NCI-H1436 (cell line): ENCODE measurements around the gene TSPEAR.

ENCODE experiments used
- DNase-seq: peaks from one replicate; lab custom pipeline; 2025; lab: John Stamatoyannopoulos, UW

TSPEAR gene

GRCh38 chr21:44740742-44741141, 29.4 kb upstream of the TSPEAR start:
- DNase-seq, result no peak

- DNase-seq, result no peak
Measured at GRCh38 chr21:44739316-44739715, 27.9 kb upstream of the TSPEAR start.

- DNase-seq, result no peak
Measured at GRCh38 chr21:44738621-44739020, 27.2 kb upstream of the TSPEAR start.

- DNase-seq, result no peak
Measured at GRCh38 chr21:44737706-44738354, 26.5 kb upstream of the TSPEAR start.

- peak; percentile 41 for DNase-seq
Measured at GRCh38 chr21:44736291-44737004, 25.1 kb upstream of the TSPEAR start.

- no peak for DNase-seq
Measured at GRCh38 chr21:44735821-44736220, 24.4 kb upstream of the TSPEAR start.

- no peak for DNase-seq
Measured at GRCh38 chr21:44734841-44735240, 23.5 kb upstream of the TSPEAR start.

- DNase-seq, result no peak
Measured at GRCh38 chr21:44734026-44734745, 22.8 kb upstream of the TSPEAR start.

- no peak for DNase-seq
Measured at GRCh38 chr21:44732956-44733355, 21.6 kb upstream of the TSPEAR start.

GRCh38 chr21:44732263-44732662, 20.9 kb upstream of the TSPEAR start:
- DNase-seq, result no peak

- no peak for DNase-seq
Measured at GRCh38 chr21:44730951-44731579, 19.7 kb upstream of the TSPEAR start.

GRCh38 chr21:44730028-44730395, 18.6 kb upstream of the TSPEAR start:
- no peak for DNase-seq

- DNase-seq, result no peak
Measured at GRCh38 chr21:44729336-44730027, 18.1 kb upstream of the TSPEAR start.

GRCh38 chr21:44728716-44729115, 17.3 kb upstream of the TSPEAR start:
- DNase-seq, result no peak

GRCh38 chr21:44727757-44728156, 16.4 kb upstream of the TSPEAR start:
- no peak for DNase-seq

GRCh38 chr21:44727321-44727720, 15.9 kb upstream of the TSPEAR start:
- no peak for DNase-seq

GRCh38 chr21:44726826-44727225, 15.5 kb upstream of the TSPEAR start:
- DNase-seq, result no peak

GRCh38 chr21:44724926-44725325, 13.6 kb upstream of the TSPEAR start:
- no peak for DNase-seq

GRCh38 chr21:44724196-44724595, 12.8 kb upstream of the TSPEAR start:
- DNase-seq, result no peak

GRCh38 chr21:44723177-44724131, 12.1 kb upstream of the TSPEAR start:
- DNase-seq, result peak; percentile 93

- DNase-seq, result peak; percentile 46
Measured at GRCh38 chr21:44722731-44723130, 11.4 kb upstream of the TSPEAR start.
